IMR-90 (cell line): ENCODE results near the gene ASS1. TPM values are rescaled to one million over a fixed set of nuclear protein-coding genes. Genes with fewer than 3 reads are reported as not detected.

Source experiments
- ATAC-seq: fragments of 200-7000 bp; cut with Tn5 transposase; 2 replicates; pipeline ENCODE4 v1.9.1; 2020; ENCODE audit warnings: low read depth, mild to moderate bottlenecking, moderate library complexity
- BruUV-seq: library from RNA; stranded (reverse); fragments of 400-500 nt; replicated peaks from 2 replicates; lab custom pipeline; 2021; lab: Mats Ljungman, UMichigan
- CTCF ChIA-PET: fragments of 300-600 bp; formaldehyde crosslinking; extraction: SDS; loops from one replicate; lab custom pipeline; 2021; ENCODE audit warnings: antibody characterized with exemption; lab: Yijun Ruan, JAX
- POLR2A ChIA-PET: fragments of 300-600 bp; sonication (Branson Sonifier 250); formaldehyde crosslinking; loops from one replicate; lab custom pipeline; 2022; ENCODE audit warnings: antibody characterized with exemption; ENCODE audit not compliant: unreplicated experiment; lab: Charles Lee
- DNase-seq: peaks from one replicate; pipeline ENCODE4 v3.0.0; 2013
- H2AFZ ChIP-seq: replicated peaks from 2 replicates; pipeline ENCODE3; 2013; ENCODE audit warnings: low read length, mild to moderate bottlenecking; ENCODE audit not compliant: poor library complexity
- H2AK5ac ChIP-seq: 2 replicates; pipeline ENCODE4 v1.6.1; 2013; ENCODE audit warnings: low read depth, low read length, inconsistent platforms
- H2AK9ac ChIP-seq: replicated peaks from 2 replicates; pipeline ENCODE3; 2013; ENCODE audit warnings: mild to moderate bottlenecking, low read depth, low read length, moderate library complexity; ENCODE audit not compliant: poor library complexity
- H2BK120ac ChIP-seq: 2 replicates; pipeline ENCODE4 v1.6.1; 2013; ENCODE audit warnings: low read depth, low read length, inconsistent platforms
- H2BK15ac ChIP-seq: 3 replicates; pipeline ENCODE4 v1.6.1; 2013; ENCODE audit warnings: low read depth, low read length, inconsistent platforms
- H2BK20ac ChIP-seq: 2 replicates; pipeline ENCODE4 v1.6.1; 2013; ENCODE audit warnings: low read depth, mild to moderate bottlenecking, inconsistent platforms, low read length, moderate library complexity
- H2BK5ac ChIP-seq: 2 replicates; pipeline ENCODE4 v1.6.1; 2013; ENCODE audit warnings: mild to moderate bottlenecking, low read depth, low read length, inconsistent platforms; ENCODE audit not compliant: poor library complexity, severe bottlenecking
- H3K14ac ChIP-seq: replicated peaks from 2 replicates; pipeline ENCODE4 v1.6.1; 2013; ENCODE audit warnings: low read depth, low read length, inconsistent platforms
- H3K18ac ChIP-seq: 2 replicates; pipeline ENCODE4 v1.6.1; 2013; ENCODE audit warnings: low read depth, low read length, control low read depth
- H3K23ac ChIP-seq: 2 replicates; pipeline ENCODE4 v1.6.1; 2013; ENCODE audit warnings: low read depth, low read length, inconsistent platforms
- H3K27ac ChIP-seq: 2 replicates; pipeline ENCODE4 v1.5.1; 2013; ENCODE audit warnings: mild to moderate bottlenecking, control low read depth, low read length; ENCODE audit not compliant: insufficient read depth
- H3K27me3 ChIP-seq: 2 replicates; pipeline ENCODE4 v1.6.1; 2013; ENCODE audit warnings: low read length; ENCODE audit not compliant: control insufficient read depth, insufficient read depth
- H3K36me3 ChIP-seq: 2 replicates; pipeline ENCODE4 v1.6.1; 2013; ENCODE audit warnings: low read length, mixed read lengths; ENCODE audit not compliant: control insufficient read depth, insufficient read depth
- H3K4ac ChIP-seq: 2 replicates; pipeline ENCODE4 v1.6.1; 2013; ENCODE audit warnings: low read depth, low read length, inconsistent platforms
- H3K4me1 ChIP-seq: 2 replicates; pipeline ENCODE4 v1.6.1; 2013; ENCODE audit warnings: low read length, mixed read lengths; ENCODE audit not compliant: control insufficient read depth, insufficient read depth
- H3K4me2 ChIP-seq: 2 replicates; pipeline ENCODE4 v1.6.1; 2013; ENCODE audit warnings: low read depth, mild to moderate bottlenecking, control low read depth, low read length, moderate library complexity
- H3K4me3 ChIP-seq: 2 replicates; pipeline ENCODE4 v1.5.1; 2013; ENCODE audit warnings: low read depth, mild to moderate bottlenecking, control low read depth, low read length, moderate library complexity; ENCODE audit not compliant: insufficient read depth
- H3K56ac ChIP-seq: 2 replicates; pipeline ENCODE4 v1.6.1; 2013; ENCODE audit warnings: low read length, inconsistent platforms; ENCODE audit not compliant: insufficient read depth; ENCODE audit errors: extremely low read depth
- H3K79me1 ChIP-seq, 2 experiments: 2 replicates each; pipeline ENCODE4 v1.6.1; 2013; ENCODE audit warnings: low read length in 2 of 2, inconsistent platforms in 1 of 2, low read depth in 1 of 2
- H3K9ac ChIP-seq: 2 replicates; pipeline ENCODE4 v1.6.1; 2013; ENCODE audit warnings: low read depth, low read length, control low read depth
- H3K9me1 ChIP-seq: 2 replicates; pipeline ENCODE4 v1.6.1; 2013; ENCODE audit warnings: low read length, inconsistent platforms; ENCODE audit not compliant: insufficient read depth
- H3K9me3 ChIP-seq: 2 replicates; pipeline ENCODE4 v1.6.1; 2013; ENCODE audit warnings: low read length; ENCODE audit not compliant: control insufficient read depth, insufficient read depth
- H4K20me1 ChIP-seq: 2 replicates; pipeline ENCODE4 v1.6.1; 2013; ENCODE audit warnings: low read length, inconsistent platforms; ENCODE audit not compliant: insufficient read depth
- H4K5ac ChIP-seq: 2 replicates; pipeline ENCODE4 v1.6.1; 2013; ENCODE audit warnings: mild to moderate bottlenecking, low read depth, low read length, control low read depth
- H4K8ac ChIP-seq, 2 experiments: 2 replicates each; pipeline ENCODE4 v1.6.1; 2013; ENCODE audit warnings: low read depth in 2 of 2, low read length in 2 of 2, control low read depth in 1 of 2, inconsistent platforms in 1 of 2
- H4K91ac ChIP-seq: 2 replicates; pipeline ENCODE4 v1.6.1; 2013; ENCODE audit warnings: low read depth, low read length, inconsistent platforms; ENCODE audit not compliant: insufficient read depth
- BHLHE40 ChIP-seq: fragments of 150-350 bp; IDR thresholded peaks from 2 replicates; pipeline ENCODE4 v1.6.1; 2016; ENCODE audit warnings: mild to moderate bottlenecking, low read depth, low read length
- CEBPB ChIP-seq: IDR thresholded peaks from 2 replicates; pipeline ENCODE4 v1.6.1; 2012; ENCODE audit warnings: low read depth, low read length, improper control_type of control experiment
- CHD1 ChIP-seq: IDR thresholded peaks from 2 replicates; pipeline ENCODE4 v1.6.1; 2012; ENCODE audit warnings: low read depth, low read length, improper control_type of control experiment
- ELK1 ChIP-seq: fragments of 150-350 bp; IDR thresholded peaks from 2 replicates; pipeline ENCODE4 v1.6.1; 2016; ENCODE audit warnings: low read depth, mild to moderate bottlenecking, low read length, moderate library complexity, borderline replicate concordance
- FOS ChIP-seq: fragments of 150-350 bp; IDR thresholded peaks from 2 replicates; pipeline ENCODE4 v1.6.1; 2016; ENCODE audit warnings: low read depth, low read length
- MXI1 ChIP-seq: IDR thresholded peaks from 2 replicates; pipeline ENCODE4 v1.6.1; 2012; ENCODE audit warnings: low read depth, mild to moderate bottlenecking, low read length, moderate library complexity, borderline replicate concordance
- NFE2L2 ChIP-seq: fragments of 150-350 bp; IDR thresholded peaks from 2 replicates; pipeline ENCODE4 v1.6.1; 2016; ENCODE audit warnings: low read depth, mild to moderate bottlenecking, low read length
- POLR2A ChIP-seq: IDR thresholded peaks from 2 replicates; pipeline ENCODE4 v1.6.1; 2012; ENCODE audit warnings: mild to moderate bottlenecking, low read depth, low read length
- RAD21 ChIP-seq: IDR thresholded peaks from 2 replicates; pipeline ENCODE4 v1.6.1; 2012; ENCODE audit warnings: low read length, improper control_type of control experiment
- RCOR1 ChIP-seq: IDR thresholded peaks from 2 replicates; pipeline ENCODE4 v1.6.1; 2012; ENCODE audit warnings: mild to moderate bottlenecking, low read length, improper control_type of control experiment; ENCODE audit not compliant: insufficient replicate concordance
- RFX5 ChIP-seq: IDR thresholded peaks from 2 replicates; pipeline ENCODE4 v1.8.0; 2012; ENCODE audit warnings: low read depth, mild to moderate bottlenecking, low read length, moderate library complexity
- SMC3 ChIP-seq: fragments of 150-350 bp; IDR thresholded peaks from 2 replicates; pipeline ENCODE4 v1.6.1; 2016; ENCODE audit warnings: low read depth, mild to moderate bottlenecking, antibody characterized with exemption, low read length, moderate library complexity
- WGBS, 2 experiments: methylation state at CpG; one replicate each; pipeline versions ENCODE4 v1.1.5 to v1.1.7; 2013; ENCODE audit warnings: missing lambda C conversion rate in 2 of 2; ENCODE audit not compliant: insufficient read length in 1 of 2; ENCODE audit errors: extremely low coverage in 2 of 2; 5-methylcytosine and 5-hydroxymethylcytosine counted together
- dilution Hi-C: fragments of 300-500 bp; cut with HindIII; formaldehyde crosslinking; loops from one replicate; pipeline ENCODE4 v1.14.3; 2018; ENCODE audit warnings: low sequenced_read_pairs; ENCODE audit not compliant: unreplicated experiment
- in situ Hi-C: fragments of 300-500 bp; cut with MboI; formaldehyde crosslinking; loops from 3 replicates; pipeline ENCODE4 v1.14.3; 2019; ENCODE audit warnings: low sequenced_read_pairs, inconsistent platforms, mixed read lengths
- intact Hi-C: fragments of 100-400 bp; cut with micrococcal nuclease; formaldehyde crosslinking; loops from 2 replicates; pipeline ENCODE4 v1.10.0; 2022
- polyA plus RNA-seq, 3 experiments: library from polyadenylated mRNA; depleted of rRNA; stranded (reverse); fragments of >200 nt; gene quantifications; 2 replicates each; pipeline ENCODE4 v1.2.3, GENCODE V29; 2012; ENCODE audit warnings: low replicate concordance in 1 of 3
- total RNA-seq: library from RNA; depleted of rRNA; stranded (reverse); fragments of >200 nt; gene quantifications from 2 replicates; pipeline ENCODE4 v1.2.3, GENCODE V29; 2012

The ASS1 gene
- total and polyA plus RNA-seq, 2 of the 4 experiments (the other 2 are of a cell fraction): 39.6 to 41.9 TPM

DNA sequence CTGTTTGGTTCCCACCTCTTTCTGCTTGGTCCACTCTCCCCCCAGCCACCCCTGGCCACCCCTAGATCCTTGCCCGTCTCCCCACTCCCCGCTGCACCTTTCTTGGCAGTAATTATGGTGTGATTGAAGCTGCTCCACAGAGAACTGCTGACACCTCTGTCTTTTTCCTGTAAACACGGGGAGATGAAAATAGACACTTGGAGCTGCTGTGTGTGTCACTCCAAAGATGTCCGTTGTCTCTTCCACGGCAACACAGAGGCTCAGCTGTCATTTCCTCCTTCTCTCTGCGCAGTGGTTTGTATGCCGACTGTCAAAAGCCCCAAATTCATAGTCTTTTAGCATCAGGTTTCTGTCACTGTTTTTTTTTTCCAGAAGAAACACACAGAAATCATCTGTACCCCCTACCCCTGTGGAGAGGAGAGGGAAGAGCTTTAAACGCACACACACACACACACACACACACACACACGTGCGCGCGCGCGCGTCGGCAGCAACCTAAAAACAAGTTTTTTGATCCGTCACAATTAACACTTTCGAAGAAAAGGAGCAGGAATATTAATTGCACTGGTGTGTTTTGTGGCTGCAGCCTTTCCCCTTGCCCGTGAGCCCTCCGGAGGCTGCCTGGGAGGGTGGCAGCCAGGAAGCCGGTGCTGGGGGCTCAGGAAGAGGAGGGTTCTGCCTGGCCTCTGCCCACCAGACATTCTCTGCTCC is 39.8 kb downstream of the ASS1 start:
- H2AK9ac ChIP-seq: no peak overlapping the region
- H2AFZ ChIP-seq: no peak overlapping the region
- no peak overlapping the region for H3K4ac ChIP-seq
- no peak overlapping the region for H2BK15ac ChIP-seq
- H3K4me1 ChIP-seq: no peaks in the 10 kb centered on the region
- no TSS peak for BruUV-seq
- H3K4me2 ChIP-seq: no peak overlapping the region
- CTCF ChIA-PET: interaction anchor here (0.6 kb wide), 1 partner anchor 448 kb away, joined by 3 read pairs; no protein-coding TSS in a partner anchor
- H3K56ac ChIP-seq: no peak overlapping the region
- H3K27ac ChIP-seq: no peak overlapping the region
- H3K18ac ChIP-seq: no peak overlapping the region
- no peak overlapping the region for H4K8ac ChIP-seq
- no peaks in the 10 kb centered on the region; the same call in 1 of the 2 replicates for H3K36me3 ChIP-seq
- TF ChIP-seq MXI1: no peak
- no peak for TF ChIP-seq CEBPB
- TF ChIP-seq BHLHE40: no peak
- TF ChIP-seq POLR2A: no peak
- TF ChIP-seq FOS: no peak
- TF ChIP-seq CHD1: no peak
- no peak for TF ChIP-seq RAD21
- TF ChIP-seq RCOR1: no peak
- TF ChIP-seq RFX5: no peak
- TF ChIP-seq ELK1: no peak
- no peak for TF ChIP-seq SMC3
- TF ChIP-seq NFE2L2: no peak
- in situ Hi-C loops (no loop called here), intact Hi-C loops (no loop called here), dilution Hi-C loops (no loop called here)
- POLR2A ChIA-PET: no interaction called here
- no peaks in the 10 kb centered on the region for H4K20me1 ChIP-seq
- H4K5ac ChIP-seq: no peak overlapping the region
- no peak overlapping the region for H3K9ac ChIP-seq
- H2BK20ac ChIP-seq: no peak overlapping the region
- no peak overlapping the region for H3K14ac ChIP-seq
- no peak overlapping the region for H2BK120ac ChIP-seq
- peaks cover 30% of the 10 kb centered on the region for H3K27me3 ChIP-seq
- no peak overlapping the region for H3K4me3 ChIP-seq
- no peaks in the 10 kb centered on the region for H3K9me1 ChIP-seq
- no peak overlapping the region for H2BK5ac ChIP-seq
- no peaks in the 10 kb centered on the region for H3K9me3 ChIP-seq
- H2AK5ac ChIP-seq: no peak overlapping the region
- DNase-seq (no peak), ATAC-seq (no peak)
- 72% methylated on average over 4 of the region's 21 CpGs; no CpG with 5 or more reads in 1 of the 2 experiments for WGBS, 2 experiments
- H3K79me1 ChIP-seq: no peaks in the 10 kb centered on the region
- H4K91ac ChIP-seq: no peak overlapping the region
- no peak overlapping the region for H3K23ac ChIP-seq
